ENCODE results near the gene PTPRJ. TPM values are rescaled to one million over a fixed set of nuclear protein-coding genes. Genes with fewer than 3 reads are reported as not detected.
"Not testable (repeated sequence)": the region's sequence is repeated elsewhere in the genome, so short reads cannot be mapped to it uniquely, and the experiment has no call there.

PTPRJ gene
- total and polyA plus RNA-seq, 4 donors: 15.9 to 26.7 (median 17.0) TPM

DNA sequence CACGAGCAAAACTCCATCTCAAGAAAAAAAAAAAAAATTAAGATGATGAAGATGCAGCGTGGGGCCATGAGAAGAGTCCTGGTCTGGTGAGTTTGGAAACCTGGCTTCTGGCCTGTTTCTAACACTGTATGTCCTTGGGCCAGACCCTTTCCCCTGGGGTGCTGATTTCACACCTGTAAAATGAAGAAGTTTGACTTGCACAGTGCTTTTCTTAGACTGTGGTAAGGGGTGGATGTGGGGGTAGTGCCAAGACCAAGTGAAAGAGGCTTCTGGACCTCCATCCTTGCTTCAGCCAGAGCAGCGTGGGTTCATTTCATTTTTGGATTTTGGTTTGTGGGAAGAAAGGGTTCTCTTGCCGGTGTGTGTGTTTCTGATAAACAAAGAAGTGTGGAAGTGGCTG is 42.1 kb downstream of the PTPRJ start:
- H3K27me3 ChIP-seq (ENCODE audit: control insufficient read depth, insufficient read depth, low read length): no peaks in the 10 kb centered on the region
- no peaks in the 10 kb centered on the region for H3K9me3 ChIP-seq (ENCODE audit: control insufficient read depth, insufficient read depth, low read length)
- H3K4me3 ChIP-seq (ENCODE audit: low read depth, low read length): no peak overlapping the region
- H3K27ac ChIP-seq (ENCODE audit: low read depth, low read length): no peak overlapping the region
- H3K36me3 ChIP-seq (ENCODE audit: control insufficient read depth, insufficient read depth, low read length): no peaks in the 10 kb centered on the region
- WGBS (ENCODE audit: insufficient coverage): 80% methylated on average over 2 of the region's 4 CpGs
- no peak for DNase-seq (ENCODE audit: low read depth in 4 of 6, low spot score in 6 of 6)
- peaks cover 33% of the 10 kb centered on the region for H3K4me1 ChIP-seq (ENCODE audit: control insufficient read depth, insufficient read depth, low read length)

DNA sequence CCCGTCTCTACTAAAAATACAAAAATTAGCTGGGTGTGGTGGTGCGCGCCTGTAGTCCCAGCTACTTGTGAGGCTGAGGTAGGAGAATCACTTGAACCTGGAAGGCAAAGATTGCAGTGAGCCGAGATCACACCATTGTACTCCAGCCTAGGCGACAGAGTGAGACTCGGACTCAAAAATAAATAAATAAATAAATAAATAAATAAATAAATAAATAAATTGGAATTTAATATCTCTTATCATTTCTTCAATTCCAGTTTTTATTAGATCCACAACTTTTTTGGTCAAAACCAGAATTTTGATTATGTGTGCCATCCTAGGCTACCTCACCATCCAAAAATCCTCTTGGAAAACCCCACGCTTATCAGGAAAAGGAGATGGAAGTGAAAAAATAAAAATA is 43.2 kb downstream of the PTPRJ start:
- not testable (repeated sequence) for H3K9me3 ChIP-seq (ENCODE audit: control insufficient read depth, insufficient read depth, low read length); H3K4me3 ChIP-seq (ENCODE audit: low read depth, low read length); H3K27ac ChIP-seq (ENCODE audit: low read depth, low read length); H3K27me3 ChIP-seq (ENCODE audit: control insufficient read depth, insufficient read depth, low read length); DNase-seq (ENCODE audit: low read depth in 4 of 6, low spot score in 6 of 6); H3K36me3 ChIP-seq (ENCODE audit: control insufficient read depth, insufficient read depth, low read length)
- WGBS (ENCODE audit: insufficient coverage): no CpG with 5 or more reads among the region's 7 CpGs
- H3K4me1 ChIP-seq (ENCODE audit: control insufficient read depth, insufficient read depth, low read length): peaks cover 25% of the 10 kb centered on the region

DNA sequence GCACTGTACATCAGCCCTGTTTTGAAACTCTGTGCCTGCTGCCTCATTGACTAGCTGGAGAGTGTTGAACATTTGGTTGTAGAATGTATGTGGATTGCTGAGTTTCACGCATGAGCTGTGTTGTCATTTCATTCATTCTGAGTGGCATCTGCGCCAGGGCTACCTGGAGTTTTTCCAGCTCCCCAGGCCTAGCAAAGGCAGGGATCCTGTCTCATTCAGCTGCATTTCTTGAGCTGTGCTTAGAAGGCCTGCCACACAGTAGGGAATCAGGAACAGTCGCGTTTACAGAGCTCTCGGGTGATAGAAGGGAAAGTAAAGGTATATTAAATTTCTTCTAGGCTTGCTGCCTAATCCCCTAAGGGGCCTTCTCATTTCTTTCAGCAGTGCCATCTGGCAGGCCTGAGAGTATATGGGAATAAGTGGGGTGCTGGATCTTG is 44.3 kb downstream of the PTPRJ start:
- H3K27me3 ChIP-seq (ENCODE audit: control insufficient read depth, insufficient read depth, low read length): no peaks in the 10 kb centered on the region
- H3K36me3 ChIP-seq (ENCODE audit: control insufficient read depth, insufficient read depth, low read length): no peaks in the 10 kb centered on the region
- peaks cover 24% of the 10 kb centered on the region for H3K4me1 ChIP-seq (ENCODE audit: control insufficient read depth, insufficient read depth, low read length)
- DNase-seq (ENCODE audit: low read depth in 4 of 6, low spot score in 6 of 6): peak in 2 of 6 donors; percentile 85 to 94
- WGBS (ENCODE audit: insufficient coverage): 28% methylated on average over 5 of the region's 5 CpGs
- no peaks in the 10 kb centered on the region for H3K9me3 ChIP-seq (ENCODE audit: control insufficient read depth, insufficient read depth, low read length)
- no peak overlapping the region for H3K4me3 ChIP-seq (ENCODE audit: low read depth, low read length)
- H3K27ac ChIP-seq (ENCODE audit: low read depth, low read length): no peak overlapping the region

DNA sequence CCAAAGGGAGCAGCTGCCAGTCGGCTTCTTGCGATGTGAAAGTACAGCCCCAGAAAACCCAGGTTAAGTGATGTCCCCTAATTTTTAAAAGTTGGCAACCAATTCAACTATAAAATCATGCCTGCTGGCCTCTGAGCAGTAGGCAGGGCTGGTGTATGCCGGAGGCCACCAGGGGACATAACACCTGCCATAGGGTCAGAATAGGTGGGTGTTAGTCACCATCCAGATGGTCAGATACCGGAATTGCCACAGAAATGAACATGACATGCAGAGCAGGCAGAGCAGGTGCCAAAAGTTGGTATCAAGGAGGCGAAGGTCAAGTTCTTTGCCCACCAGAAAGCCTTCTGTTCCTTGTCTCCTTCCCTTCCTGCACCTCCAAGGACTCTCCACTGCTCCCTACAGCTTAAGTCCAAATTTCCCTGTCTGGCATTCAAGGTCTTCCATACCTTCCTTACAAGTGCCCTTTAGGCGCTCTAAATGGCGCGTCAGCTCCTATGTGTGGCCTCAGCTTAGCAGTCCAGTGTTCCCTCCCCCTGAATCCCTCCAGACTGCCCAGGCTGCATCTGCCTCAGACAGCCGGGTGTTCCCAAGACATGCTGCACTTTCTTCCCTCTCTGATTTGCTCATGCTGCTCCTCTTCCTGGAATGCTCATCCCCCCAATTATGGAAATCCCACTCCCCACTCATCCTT is 45.1 kb downstream of the PTPRJ start:
- no peak overlapping the region for H3K27ac ChIP-seq (ENCODE audit: low read depth, low read length)
- no peaks in the 10 kb centered on the region for H3K27me3 ChIP-seq (ENCODE audit: control insufficient read depth, insufficient read depth, low read length)
- H3K9me3 ChIP-seq (ENCODE audit: control insufficient read depth, insufficient read depth, low read length): no peaks in the 10 kb centered on the region
- no peak overlapping the region for H3K4me3 ChIP-seq (ENCODE audit: low read depth, low read length)
- H3K36me3 ChIP-seq (ENCODE audit: control insufficient read depth, insufficient read depth, low read length): no peaks in the 10 kb centered on the region
- peaks cover 24% of the 10 kb centered on the region for H3K4me1 ChIP-seq (ENCODE audit: control insufficient read depth, insufficient read depth, low read length)
- 75% methylated on average over 9 of the region's 9 CpGs for WGBS (ENCODE audit: insufficient coverage)
- DNase-seq (ENCODE audit: low read depth in 4 of 6, low spot score in 6 of 6): no peak

DNA sequence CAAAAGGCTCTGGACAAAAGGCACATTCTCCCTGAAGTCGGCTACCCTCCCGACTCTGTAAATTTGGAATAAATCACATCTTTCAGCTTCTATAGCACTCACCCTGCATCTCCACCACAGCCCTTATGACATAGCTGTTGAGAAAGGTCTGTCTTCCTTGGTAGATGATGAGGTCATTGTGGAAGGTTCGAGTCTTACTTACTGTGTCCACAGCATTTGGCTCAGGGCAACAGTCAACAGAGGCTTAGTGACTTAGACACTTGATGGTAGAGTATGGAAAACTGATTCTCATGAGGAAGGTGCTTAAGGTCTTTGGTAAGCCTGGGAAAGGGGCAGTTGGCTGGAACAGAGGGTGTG is 45.6 kb downstream of the PTPRJ start:
- H3K27ac ChIP-seq (ENCODE audit: low read depth, low read length): no peak overlapping the region
- WGBS (ENCODE audit: insufficient coverage): 64% methylated on average over 2 of the region's 3 CpGs

DNA sequence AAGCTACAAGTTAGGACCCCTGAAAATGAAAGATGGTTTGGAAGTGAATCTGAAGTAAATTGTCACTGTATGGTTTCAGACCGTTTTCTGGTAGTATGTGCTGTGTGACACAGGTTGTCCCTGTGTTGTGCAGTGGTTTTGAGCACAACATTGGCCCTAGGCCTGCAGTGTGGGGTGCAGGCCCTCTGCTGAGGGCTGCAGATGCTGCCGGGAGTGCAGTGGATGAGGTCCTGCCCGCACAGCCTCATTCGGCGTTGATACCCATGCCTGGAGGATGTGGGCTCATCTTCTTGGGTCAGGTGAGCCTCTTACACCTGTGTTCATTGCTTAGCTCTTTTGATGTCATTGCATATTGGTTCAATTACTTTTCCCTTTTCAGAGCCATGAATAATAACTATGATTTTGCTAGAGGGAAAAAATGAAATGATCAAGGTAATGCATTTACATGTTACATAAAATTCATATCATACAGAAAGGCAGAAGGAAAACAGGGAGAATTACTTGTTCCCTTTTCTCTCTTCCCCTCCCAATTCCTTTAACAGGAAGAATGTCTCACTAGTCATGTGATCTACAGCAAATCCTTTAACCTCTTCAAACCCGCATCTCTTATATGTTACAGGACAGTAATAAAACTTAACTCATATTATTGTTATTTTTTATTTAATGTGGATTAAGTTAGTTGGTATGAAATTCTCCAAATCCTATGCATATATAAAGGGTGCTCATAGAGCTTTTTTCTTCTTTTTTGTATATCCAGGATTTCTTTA is 48.7 kb downstream of the PTPRJ start:
- Histone ChIP-seq H3K4me1 (ENCODE audit: control insufficient read depth, insufficient read depth, low read length) (peaks cover 38% of the 10 kb centered on the region), H3K27ac (ENCODE audit: low read depth, low read length) (no peak overlapping the region), H3K4me3 (ENCODE audit: low read depth, low read length) (no peak overlapping the region), H3K9me3 (ENCODE audit: control insufficient read depth, insufficient read depth, low read length) (no peaks in the 10 kb centered on the region), H3K36me3 (ENCODE audit: control insufficient read depth, insufficient read depth, low read length) (no peaks in the 10 kb centered on the region), H3K27me3 (ENCODE audit: control insufficient read depth, insufficient read depth, low read length) (no peaks in the 10 kb centered on the region)
- no peak for DNase-seq (ENCODE audit: low read depth in 4 of 6, low spot score in 6 of 6)
- 53% methylated on average over 5 of the region's 6 CpGs for WGBS (ENCODE audit: insufficient coverage)

More for the DNA sequence above, 45.6 kb downstream of the PTPRJ start:
- Histone ChIP-seq H3K4me3 (ENCODE audit: low read depth, low read length) (no peak overlapping the region), H3K4me1 (ENCODE audit: control insufficient read depth, insufficient read depth, low read length) (peaks cover 24% of the 10 kb centered on the region), H3K27me3 (ENCODE audit: control insufficient read depth, insufficient read depth, low read length) (no peaks in the 10 kb centered on the region), H3K36me3 (ENCODE audit: control insufficient read depth, insufficient read depth, low read length) (no peaks in the 10 kb centered on the region), H3K9me3 (ENCODE audit: control insufficient read depth, insufficient read depth, low read length) (no peaks in the 10 kb centered on the region)
- DNase-seq (ENCODE audit: low read depth in 4 of 6, low spot score in 6 of 6): no peak

DNA sequence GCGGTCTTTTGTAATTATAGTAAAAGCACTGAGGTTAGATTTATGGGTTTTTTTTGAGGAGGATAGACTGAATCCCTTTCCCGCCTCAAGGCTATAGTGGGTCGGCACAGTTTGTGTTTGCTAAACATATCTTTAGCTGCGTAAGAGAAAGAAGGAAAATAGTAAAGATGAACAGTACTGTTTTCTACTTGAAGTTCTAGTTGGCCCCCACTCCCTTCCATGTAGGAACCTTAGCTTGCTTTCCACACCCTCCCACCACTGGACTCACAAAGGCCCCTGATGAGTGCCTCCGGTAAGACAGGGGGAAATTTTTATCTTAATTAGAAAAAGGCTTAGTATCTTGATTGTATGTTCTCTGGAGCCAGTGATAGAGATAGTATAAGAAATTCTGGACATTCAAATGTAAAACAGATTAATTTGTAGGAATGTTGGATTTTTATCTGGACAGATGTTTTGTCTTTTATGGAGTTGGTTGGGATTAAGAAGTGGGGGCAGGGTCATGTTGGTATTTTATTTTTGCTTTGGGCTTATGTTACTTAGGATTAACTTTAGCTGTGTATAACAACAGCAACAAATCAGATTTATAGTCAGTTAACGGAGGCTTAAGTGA is 49.4 kb downstream of the PTPRJ start:
- no peaks in the 10 kb centered on the region for H3K27me3 ChIP-seq (ENCODE audit: control insufficient read depth, insufficient read depth, low read length)
- no peaks in the 10 kb centered on the region for H3K36me3 ChIP-seq (ENCODE audit: control insufficient read depth, insufficient read depth, low read length)
- H3K27ac ChIP-seq (ENCODE audit: low read depth, low read length): no peak overlapping the region
- no peak overlapping the region for H3K4me3 ChIP-seq (ENCODE audit: low read depth, low read length)
- H3K4me1 ChIP-seq (ENCODE audit: control insufficient read depth, insufficient read depth, low read length): peaks cover 32% of the 10 kb centered on the region
- H3K9me3 ChIP-seq (ENCODE audit: control insufficient read depth, insufficient read depth, low read length): no peaks in the 10 kb centered on the region
- no CpG with 5 or more reads among the region's 6 CpGs for WGBS (ENCODE audit: insufficient coverage)
- no peak for DNase-seq (ENCODE audit: low read depth in 4 of 6, low spot score in 6 of 6)

DNA sequence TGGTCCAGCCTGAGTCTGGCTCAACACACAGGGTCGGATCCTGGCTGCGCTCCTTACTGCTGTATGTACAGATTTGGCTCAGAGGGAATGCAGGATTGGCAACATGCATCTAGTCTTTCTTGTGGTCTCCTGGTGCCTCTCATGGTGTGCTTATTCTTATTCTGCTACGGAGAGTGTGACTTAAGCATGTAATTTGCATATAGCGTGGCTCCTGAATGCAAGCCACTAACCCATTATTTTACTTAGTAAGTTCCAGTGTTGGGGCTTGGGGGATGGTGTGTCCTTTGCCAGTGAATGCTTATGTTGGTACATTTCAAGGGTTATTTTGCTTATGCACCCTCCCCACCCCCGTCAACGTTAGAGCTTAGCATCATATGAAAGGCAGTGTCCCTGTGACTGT is 51.2 kb downstream of the PTPRJ start:
- 89% methylated on average over 2 of the region's 6 CpGs for WGBS (ENCODE audit: insufficient coverage)
- no peak overlapping the region for H3K4me3 ChIP-seq (ENCODE audit: low read depth, low read length)
- no peaks in the 10 kb centered on the region for H3K9me3 ChIP-seq (ENCODE audit: control insufficient read depth, insufficient read depth, low read length)
- no peaks in the 10 kb centered on the region for H3K36me3 ChIP-seq (ENCODE audit: control insufficient read depth, insufficient read depth, low read length)
- peak overlapping the region; percentile 15 for H3K27ac ChIP-seq (ENCODE audit: low read depth, low read length)
- no peaks in the 10 kb centered on the region for H3K27me3 ChIP-seq (ENCODE audit: control insufficient read depth, insufficient read depth, low read length)
- no peak for DNase-seq (ENCODE audit: low read depth in 4 of 6, low spot score in 6 of 6)
- peaks cover 31% of the 10 kb centered on the region for H3K4me1 ChIP-seq (ENCODE audit: control insufficient read depth, insufficient read depth, low read length)

DNA sequence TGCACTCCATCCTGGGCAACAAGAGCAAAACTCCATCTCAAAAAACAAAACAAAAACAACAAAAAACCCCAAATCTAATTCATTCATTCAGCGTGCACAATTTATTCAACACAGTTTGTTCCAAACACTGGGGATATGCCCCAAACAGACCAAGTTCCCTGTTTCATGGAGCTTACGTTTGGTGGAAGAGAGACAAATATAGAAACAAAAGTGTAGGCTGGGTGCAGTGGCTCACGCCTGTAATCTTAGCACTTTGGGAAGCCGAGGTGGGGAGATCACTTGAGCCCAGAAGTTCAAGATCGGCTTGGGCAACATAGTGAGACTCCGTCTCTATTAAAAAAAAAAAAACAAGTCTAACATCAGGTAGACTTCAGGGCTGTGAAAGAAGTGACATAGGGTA is 52.4 kb downstream of the PTPRJ start:
- Histone ChIP-seq H3K36me3 (ENCODE audit: control insufficient read depth, insufficient read depth, low read length) (no peaks in the 10 kb centered on the region), H3K4me3 (ENCODE audit: low read depth, low read length) (no peak overlapping the region), H3K27ac (ENCODE audit: low read depth, low read length) (no peak overlapping the region), H3K27me3 (ENCODE audit: control insufficient read depth, insufficient read depth, low read length) (no peaks in the 10 kb centered on the region), H3K4me1 (ENCODE audit: control insufficient read depth, insufficient read depth, low read length) (peaks cover 35% of the 10 kb centered on the region), H3K9me3 (ENCODE audit: control insufficient read depth, insufficient read depth, low read length) (no peaks in the 10 kb centered on the region)
- no peak for DNase-seq (ENCODE audit: low read depth in 4 of 6, low spot score in 6 of 6)
- WGBS (ENCODE audit: insufficient coverage): no CpG with 5 or more reads among the region's 6 CpGs

Data from spinal cord (tissue), 10 donors.